NCI-H524 (cell line): ENCODE data around the gene TSPAN9.

Source experiments
- DNase-seq, 2 experiments: peaks; one replicate each; lab custom pipeline; 2025; lab: John Stamatoyannopoulos, UW

Gene TSPAN9, protein sequence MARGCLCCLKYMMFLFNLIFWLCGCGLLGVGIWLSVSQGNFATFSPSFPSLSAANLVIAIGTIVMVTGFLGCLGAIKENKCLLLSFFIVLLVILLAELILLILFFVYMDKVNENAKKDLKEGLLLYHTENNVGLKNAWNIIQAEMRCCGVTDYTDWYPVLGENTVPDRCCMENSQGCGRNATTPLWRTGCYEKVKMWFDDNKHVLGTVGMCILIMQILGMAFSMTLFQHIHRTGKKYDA

GRCh38 chr12:3076730-3077571, at the start of gene TSPAN9:
TSS of gene TSPAN9 (plus strand) at chr12:3077379. CDS start at chr12:3201194, 123,815 bp downstream.
- DNase-seq, result peak in 1 of 2 experiments; percentile 26

DNA sequence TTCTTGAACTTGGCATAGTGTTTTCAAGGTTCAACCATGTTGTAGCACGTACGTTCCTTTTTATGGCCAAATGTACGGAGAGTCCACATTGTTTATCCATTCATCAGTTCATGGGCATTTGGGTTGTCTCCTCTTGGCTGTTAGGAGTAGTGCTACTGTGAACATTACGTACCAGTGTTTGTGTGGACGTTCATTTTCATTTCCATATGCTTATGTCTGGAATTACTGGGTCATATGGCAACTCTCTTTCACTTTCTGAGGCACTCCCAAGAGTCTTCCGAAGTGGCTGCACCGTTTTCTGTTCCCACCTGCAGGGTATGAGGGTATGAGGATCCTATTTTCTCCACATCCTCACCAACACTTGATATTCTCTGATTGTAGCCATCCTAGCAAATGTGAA, 49.1 kb upstream of the TSPAN9 start:
- DNase-seq, result no peak

DNA sequence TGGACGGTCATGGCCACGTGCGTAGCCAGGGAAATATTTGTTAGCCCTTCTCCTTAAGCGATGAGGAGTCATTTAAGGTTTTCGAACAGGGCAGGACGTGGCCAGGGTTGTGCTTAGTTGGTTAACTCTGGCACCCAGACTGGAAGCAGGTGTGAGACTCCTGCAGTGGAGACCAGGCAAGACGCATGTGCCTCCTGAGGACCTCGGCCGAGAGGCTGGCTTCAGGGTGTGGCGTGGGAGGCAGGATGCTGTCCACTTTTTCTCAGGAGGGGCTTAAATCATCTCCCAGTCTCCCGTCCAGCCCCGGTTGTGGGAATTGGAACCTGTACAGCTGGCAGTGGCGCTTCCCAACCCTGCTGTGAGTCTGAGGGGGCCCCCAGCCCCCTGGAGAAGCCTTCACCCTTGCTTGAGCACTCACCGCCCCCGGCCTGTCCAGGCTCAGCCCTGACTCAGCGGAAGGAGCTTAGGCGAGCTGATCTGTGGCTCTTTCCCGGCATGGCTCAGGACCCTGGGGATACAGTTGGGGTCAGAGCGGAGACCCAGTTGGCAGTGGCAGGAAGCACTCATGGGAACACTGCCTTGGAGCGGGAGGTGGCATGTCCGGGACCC, 46.3 kb upstream of the TSPAN9 start:
- DNase-seq, result no peak

DNA sequence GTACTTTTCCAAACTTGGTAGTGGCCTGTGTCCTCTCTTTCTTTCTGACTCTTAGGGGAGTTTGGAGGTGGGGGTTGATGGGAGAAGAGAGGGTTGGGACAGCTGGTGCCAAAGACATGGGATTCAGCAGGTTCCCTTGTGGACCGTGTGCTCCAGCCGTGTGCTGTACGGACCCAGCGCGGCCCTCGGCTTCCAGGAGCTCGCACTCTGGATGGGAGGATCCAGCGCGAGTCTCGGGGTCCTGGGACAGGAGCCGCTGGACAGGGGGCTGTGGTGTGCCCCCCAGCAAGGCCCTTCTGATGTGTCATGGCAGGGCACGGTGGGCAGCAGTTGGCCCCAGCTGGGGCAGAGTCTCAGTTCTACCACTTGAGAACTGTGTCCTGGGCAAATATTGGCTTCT, 45.0 kb upstream of the TSPAN9 start:
- DNase-seq, result no peak

GRCh38 chr12:3032770-3033538, 44.2 kb upstream of the TSPAN9 start:
- DNase-seq, result no peak

- DNase-seq, result peak; percentile 71 to 84
These were observed 43.7 kb upstream of the TSPAN9 start for GRCh38 chr12:3033539-3033867.

- peak; percentile 67 to 87 for DNase-seq
These were observed 43.0 kb upstream of the TSPAN9 start for GRCh38 chr12:3034067-3034750.

DNA sequence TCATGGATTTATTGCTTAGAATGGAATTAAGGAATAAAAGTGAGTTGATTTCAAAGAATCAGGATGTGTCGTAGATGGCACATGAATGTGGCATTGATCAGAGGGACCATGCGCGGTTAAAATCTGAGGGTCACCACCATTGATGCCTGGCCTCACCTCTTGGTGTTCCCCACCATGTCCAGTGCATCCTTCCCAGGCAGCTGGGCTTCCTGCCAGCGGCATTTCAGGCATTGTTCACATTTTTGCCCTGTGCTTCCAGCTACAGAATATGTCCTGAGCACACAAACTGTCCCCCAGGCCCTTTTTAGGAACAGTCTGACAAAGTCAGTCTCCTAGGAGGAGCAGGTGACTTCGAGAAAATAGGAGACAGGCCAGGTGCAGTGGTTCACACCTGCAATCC, 42.0 kb upstream of the TSPAN9 start:
- DNase-seq, result no peak

DNA sequence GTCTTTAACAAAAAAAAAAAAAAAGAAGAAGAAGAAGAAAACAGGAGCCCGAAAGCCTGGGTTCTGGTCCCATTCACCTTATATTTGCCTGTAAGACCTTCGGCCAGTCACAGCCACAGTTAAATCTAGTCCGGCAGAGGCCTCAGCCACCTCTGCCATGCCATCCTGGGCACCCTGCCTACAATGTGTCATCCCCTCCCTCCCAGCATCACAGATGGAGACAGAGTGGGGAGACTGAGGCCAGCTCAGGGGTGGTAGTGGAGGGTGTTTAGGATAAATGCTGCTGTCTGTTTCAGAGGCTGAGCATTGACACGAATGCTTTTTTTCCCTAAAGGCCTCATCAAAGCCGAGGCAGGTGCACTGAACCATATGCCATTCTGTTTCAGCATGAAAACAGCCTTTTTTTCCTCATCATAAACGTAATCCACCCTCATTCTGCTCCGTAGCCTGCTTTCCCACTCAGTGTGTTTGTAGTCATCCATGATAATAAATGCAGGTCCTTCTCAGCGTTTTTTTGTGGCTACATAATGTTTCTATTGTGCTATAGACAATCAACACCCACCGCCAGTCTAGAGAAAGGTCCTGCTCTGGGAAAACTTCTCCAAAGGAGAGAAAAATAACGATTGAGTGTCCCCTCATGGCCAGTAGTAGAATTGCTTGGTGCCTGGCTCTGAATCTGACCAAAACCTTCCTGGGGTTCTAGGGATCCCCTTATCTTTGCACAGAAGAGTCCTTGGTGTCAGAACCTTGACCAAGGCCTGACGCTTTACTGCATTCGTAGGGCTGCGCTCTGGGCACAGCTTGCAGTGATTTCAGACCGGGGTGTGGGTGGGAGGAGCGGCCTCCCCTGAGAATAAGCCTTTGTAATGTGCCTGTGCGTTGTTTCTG, 41.1 kb upstream of the TSPAN9 start:
- DNase-seq, result peak in 1 of 2 experiments; percentile 38

- no peak for DNase-seq
These were observed 40.1 kb upstream of the TSPAN9 start for GRCh38 chr12:3036901-3037600.

- DNase-seq, result no peak
These were observed 39.0 kb upstream of the TSPAN9 start for GRCh38 chr12:3038166-3038565.

DNA sequence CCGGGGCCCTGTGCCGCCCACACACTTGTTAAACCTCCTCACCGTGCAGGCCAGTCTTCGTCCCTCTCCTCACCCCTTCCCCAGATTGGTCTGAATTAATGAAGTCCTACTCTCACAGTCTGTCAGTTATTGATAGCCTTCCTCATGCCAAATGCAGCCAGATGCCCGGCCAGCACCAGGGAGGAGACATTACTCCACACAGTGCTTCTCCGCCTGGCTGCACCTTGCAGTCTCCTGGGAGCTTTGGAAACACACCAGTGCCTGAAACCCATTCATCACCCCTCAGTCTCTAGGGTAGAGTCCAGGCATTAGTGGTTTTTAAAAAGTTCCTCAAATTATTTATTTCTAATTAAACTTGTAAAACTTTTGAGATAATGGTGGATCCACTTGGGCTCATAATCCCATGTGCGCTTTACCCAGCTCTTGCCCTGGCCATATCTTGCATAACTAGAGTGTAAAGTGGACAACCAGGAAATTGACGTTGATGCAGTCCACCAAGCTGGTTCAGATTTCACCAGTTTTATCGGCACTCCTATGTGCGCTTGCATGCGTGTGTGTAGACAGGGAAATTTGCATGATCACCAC, 38.2 kb upstream of the TSPAN9 start:
- no peak for DNase-seq

DNA sequence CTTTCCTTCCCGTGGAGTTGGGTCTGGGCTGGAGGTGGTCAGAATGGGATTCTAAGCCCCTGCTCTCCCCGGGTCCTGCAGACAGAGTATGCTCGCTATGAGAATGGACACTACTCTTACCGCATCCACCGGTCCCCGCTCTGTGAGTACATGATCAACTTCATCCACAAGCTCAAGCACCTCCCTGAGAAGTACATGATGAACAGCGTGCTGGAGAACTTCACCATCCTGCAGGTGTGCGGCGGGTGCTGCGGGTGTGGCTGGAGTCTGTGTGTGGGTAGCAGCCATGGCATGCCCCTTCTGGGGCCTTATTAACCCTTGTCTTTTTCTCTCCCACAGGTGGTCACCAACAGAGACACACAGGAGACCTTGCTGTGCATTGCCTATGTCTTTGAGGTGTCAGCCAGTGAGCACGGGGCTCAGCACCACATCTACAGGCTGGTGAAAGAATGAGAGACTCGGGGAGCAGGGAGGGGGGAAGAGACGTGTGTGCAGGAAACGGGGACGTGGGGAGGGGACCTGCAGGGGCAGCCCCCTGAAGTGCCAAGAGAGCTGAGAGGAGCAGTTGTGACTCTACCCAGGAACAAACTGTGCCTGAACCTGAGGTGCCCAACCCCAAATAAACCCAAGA, 37.0 kb upstream of the TSPAN9 start:
- DNase-seq, result no peak

GRCh38 chr12:3040663-3041544, 36.3 kb upstream of the TSPAN9 start:
- DNase-seq, result no peak

GRCh38 chr12:3041558-3042164, 35.5 kb upstream of the TSPAN9 start:
- DNase-seq, result peak; percentile 71 to 80

GRCh38 chr12:3042394-3042793, 34.8 kb upstream of the TSPAN9 start:
- DNase-seq, result no peak

GRCh38 chr12:3042826-3043225, 34.4 kb upstream of the TSPAN9 start:
- no peak for DNase-seq

DNA sequence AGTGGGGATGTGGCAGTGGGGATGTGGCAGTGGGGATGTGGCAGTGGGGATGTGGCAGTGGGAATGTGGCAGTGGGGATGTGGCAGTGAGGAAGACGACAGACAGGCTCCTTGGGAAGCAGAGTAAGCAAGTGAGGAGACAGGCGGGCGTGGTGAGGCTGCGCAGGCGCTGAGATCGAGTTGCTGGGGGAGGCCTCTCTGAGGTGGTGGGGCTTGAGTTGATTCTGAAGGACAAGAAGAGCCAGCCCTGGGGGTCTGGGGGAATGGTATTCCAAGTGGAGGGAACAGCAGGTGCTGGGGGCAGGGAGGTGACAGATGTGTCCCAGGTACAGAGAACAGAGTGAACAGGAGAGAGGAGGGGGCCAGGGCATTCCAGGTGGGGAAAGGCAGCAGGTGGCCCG, 33.8 kb upstream of the TSPAN9 start:
- no peak for DNase-seq
